ENCODE data around the gene C3orf18. TPM values are rescaled to one million over a fixed set of nuclear protein-coding genes. Genes with fewer than 3 reads are reported as not detected.

Gene C3orf18
- total RNA-seq, 1 experiment from 2014 or later, result 5.0 TPM

- DNase-seq (ENCODE audit: low read depth, low spot score), result no peak
- TF ChIP-seq POLR2AphosphoS5 (IDR thresholded peaks at IDR 0.05; ENCODE audit: low read depth, low read length) (no peak), CTCF (IDR thresholded peaks at IDR 0.05) (no peak), REST (IDR thresholded peaks at IDR 0.05; ENCODE audit: insufficient read depth in 1 of 2, low read depth in 2 of 2, low read length in 1 of 2) (no peak), SIN3A (IDR thresholded peaks at IDR 0.05; ENCODE audit: borderline replicate concordance, insufficient read depth, low read depth, low read length) (no peak), TCF7L2 (IDR thresholded peaks at IDR 0.05; ENCODE audit: low read depth, low read length) (no peak)
- Histone ChIP-seq H3K4me3 (ENCODE audit: low read depth in 2 of 2, low read length in 2 of 2) (no peak overlapping the region), H3K4me1 (ENCODE audit: control insufficient read depth, insufficient read depth, low read length) (no peaks in the 10 kb centered on the region), H3K36me3 (ENCODE audit: control insufficient read depth, insufficient read depth, low read length) (no peaks in the 10 kb centered on the region), H3K27ac (ENCODE audit: low read length) (no peak overlapping the region), H3K9me3 (ENCODE audit: control insufficient read depth, insufficient read depth, low read depth, low read length) (no peaks in the 10 kb centered on the region), H3K27me3 (ENCODE audit: control insufficient read depth, insufficient read depth, low read length) (no peaks in the 10 kb centered on the region; the same call in 1 of the 2 replicates)
- no TSS peak for BruUV-seq (replicated peaks)
- ChIA-PET CTCF (no interaction called here), POLR2A (no interaction called here)
- in situ Hi-C loops (cut with HindIII; ENCODE audit: low pct_unique_long_range_greater_than_20kb, low sequenced_read_pairs) (no loop called here), intact Hi-C loops (cut with micrococcal nuclease; ENCODE audit: unreplicated experiment) (no loop called here)
- no peak for ATAC-seq
These were observed 57.2 kb downstream of the C3orf18 start for GRCh38 chr3:50510325-50510724.

- CTCF ChIA-PET, result no interaction called here
- in situ Hi-C loops (cut with HindIII; ENCODE audit: low pct_unique_long_range_greater_than_20kb, low sequenced_read_pairs), result no loop called here
- Histone ChIP-seq H3K27ac (ENCODE audit: low read length) (no peak overlapping the region), H3K4me1 (ENCODE audit: control insufficient read depth, insufficient read depth, low read length) (no peaks in the 10 kb centered on the region), H3K36me3 (ENCODE audit: control insufficient read depth, insufficient read depth, low read length) (no peaks in the 10 kb centered on the region), H3K27me3 (ENCODE audit: control insufficient read depth, insufficient read depth, low read length) (no peaks in the 10 kb centered on the region; the same call in 1 of the 2 replicates), H3K9me3 (ENCODE audit: control insufficient read depth, insufficient read depth, low read depth, low read length) (no peaks in the 10 kb centered on the region), H3K4me3 (ENCODE audit: low read depth in 2 of 2, low read length in 2 of 2) (no peak overlapping the region)
- ATAC-seq (no peak), DNase-seq (ENCODE audit: low read depth, low spot score) (no peak)
- intact Hi-C loops (cut with micrococcal nuclease; ENCODE audit: unreplicated experiment), result no loop called here
- POLR2A ChIA-PET, result no interaction called here
- no peak for TF ChIP-seq CTCF (IDR thresholded peaks at IDR 0.05)
- no peak for TF ChIP-seq REST (IDR thresholded peaks at IDR 0.05; ENCODE audit: insufficient read depth in 1 of 2, low read depth in 2 of 2, low read length in 1 of 2)
- no peak for TF ChIP-seq TCF7L2 (IDR thresholded peaks at IDR 0.05; ENCODE audit: low read depth, low read length)
- no peak for TF ChIP-seq SIN3A (IDR thresholded peaks at IDR 0.05; ENCODE audit: borderline replicate concordance, insufficient read depth, low read depth, low read length)
- TF ChIP-seq POLR2AphosphoS5 (IDR thresholded peaks at IDR 0.05; ENCODE audit: low read depth, low read length), result no peak
- no TSS peak for BruUV-seq (replicated peaks)
These were observed 57.8 kb downstream of the C3orf18 start for GRCh38 chr3:50509715-50510114.

All from Panc1 (cell line).